ENCODE results near the gene MAP3K2. TPM values are rescaled to one million over a fixed set of nuclear protein-coding genes. Genes with fewer than 3 reads are reported as not detected.

MAP3K2 gene
- polyA plus RNA-seq (2011; rRNA removed) (10.9 and 18.6 TPM in 2 replicates), polyA minus RNA-seq (2011; rRNA and poly(A)+ RNA removed) (20.8 and 21.1 TPM in 2 replicates)

- Histone ChIP-seq H3K36me3 (ENCODE audit: control insufficient read depth, insufficient read depth, low read length) (no peaks in the 10 kb centered on the region), H3K4me3 (ENCODE audit: low read depth, low read length) (peak within 1 kb of the TSS; percentile 95), H3K27me3 (ENCODE audit: control insufficient read depth, insufficient read depth, low read length) (no peaks in the 10 kb centered on the region)
- ChIA-PET CTCF (interaction anchor here (1.2 to 1.7 kb wide), 3 partner anchors 18 to 37 kb away, joined by 3 to 4 read pairs (median 3); no protein-coding TSS in a partner anchor), POLR2A (no interaction called here)
- no peak for TF ChIP-seq CTCF (IDR thresholded peaks at IDR 0.05; ENCODE audit: insufficient read depth, low read depth, low read length)
- peak; percentile 44 for DNase-seq (ENCODE audit: low read depth)
Observed at GRCh38 chr2:127387655-127388422, at the start of gene MAP3K2. Gene MAP3K2, minus strand, starts transcription at chr2:127387975. Its CDS starts 44,846 bp downstream, at chr2:127343129.

- Histone ChIP-seq H3K36me3 (ENCODE audit: control insufficient read depth, insufficient read depth, low read length) (no peaks in the 10 kb centered on the region), H3K4me3 (ENCODE audit: low read depth, low read length) (no peak overlapping the region), H3K27me3 (ENCODE audit: control insufficient read depth, insufficient read depth, low read length) (no peaks in the 10 kb centered on the region; the same call in 1 of the 2 replicates)
- no peak for DNase-seq (ENCODE audit: low read depth)
- TF ChIP-seq CTCF (IDR thresholded peaks at IDR 0.05; ENCODE audit: insufficient read depth, low read depth, low read length): no peak
- CTCF ChIA-PET: interaction anchor here (1.3 kb wide), 1 partner anchor 10 kb away, joined by 3 read pairs; no protein-coding TSS in a partner anchor
- POLR2A ChIA-PET: no interaction called here
Observed at GRCh38 chr2:127437056-127437455, 49.3 kb upstream of the MAP3K2 start.

- POLR2A ChIA-PET: no interaction called here
- TF ChIP-seq CTCF (IDR thresholded peaks at IDR 0.05; ENCODE audit: insufficient read depth, low read depth, low read length): no peak
- Histone ChIP-seq H3K27me3 (ENCODE audit: control insufficient read depth, insufficient read depth, low read length) (no peaks in the 10 kb centered on the region; the same call in 1 of the 2 replicates), H3K36me3 (ENCODE audit: control insufficient read depth, insufficient read depth, low read length) (no peaks in the 10 kb centered on the region), H3K4me3 (ENCODE audit: low read depth, low read length) (no peak overlapping the region)
- DNase-seq (ENCODE audit: low read depth): no peak
- CTCF ChIA-PET: interaction anchor here (0.6 to 2.2 kb wide), 3 partner anchors 10 to 295 kb away, joined by 3 to 8 read pairs (median 3); no protein-coding TSS in a partner anchor
Observed at GRCh38 chr2:127434515-127434914, 46.7 kb upstream of the MAP3K2 start.

DNA sequence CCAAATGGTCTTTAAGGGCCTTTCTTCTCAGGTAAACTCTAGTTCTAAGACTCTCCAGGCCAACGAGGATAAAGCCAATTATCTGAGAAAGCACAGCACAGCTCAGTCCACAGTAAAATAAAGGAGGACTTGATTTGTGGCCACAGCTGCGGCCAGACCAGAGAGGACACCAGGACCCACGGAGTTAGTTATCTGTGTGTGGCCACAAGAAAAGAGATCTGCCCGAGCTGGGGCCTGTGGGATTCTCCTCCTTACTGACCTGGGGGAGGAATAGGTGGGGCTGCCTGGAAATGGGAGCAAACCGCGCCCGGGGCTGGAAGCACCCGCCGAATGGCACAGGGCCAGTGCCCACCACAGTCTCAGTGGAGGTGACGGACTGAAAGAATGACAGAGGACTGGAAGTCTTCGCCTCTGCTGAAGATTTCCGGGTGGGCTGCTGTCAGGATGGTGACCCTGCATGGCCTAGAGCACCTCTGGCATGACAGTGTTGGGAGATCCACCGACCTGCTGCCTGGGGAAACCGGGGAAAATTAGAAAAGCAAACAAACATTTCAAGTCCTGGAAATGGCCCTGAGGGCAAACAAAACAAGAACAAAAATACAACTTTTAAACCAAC lies 43.7 kb upstream of the MAP3K2 start:
- POLR2A ChIA-PET: no interaction called here
- DNase-seq (ENCODE audit: low read depth): no peak
- no peak for TF ChIP-seq CTCF (IDR thresholded peaks at IDR 0.05; ENCODE audit: insufficient read depth, low read depth, low read length)
- Histone ChIP-seq H3K27me3 (ENCODE audit: control insufficient read depth, insufficient read depth, low read length) (no peaks in the 10 kb centered on the region; the same call in 1 of the 2 replicates), H3K36me3 (ENCODE audit: control insufficient read depth, insufficient read depth, low read length) (no peaks in the 10 kb centered on the region), H3K4me3 (ENCODE audit: low read depth, low read length) (no peak overlapping the region)
- CTCF ChIA-PET: interaction anchor here (0.9 kb wide), 1 partner anchor 48 kb away, joined by 3 read pairs; no protein-coding TSS in a partner anchor

- CTCF ChIA-PET: interaction anchor here (1.2 kb wide), 1 partner anchor 10 kb away, joined by 3 read pairs; no protein-coding TSS in a partner anchor
- POLR2A ChIA-PET: no interaction called here
- Histone ChIP-seq H3K36me3 (ENCODE audit: control insufficient read depth, insufficient read depth, low read length) (no peaks in the 10 kb centered on the region), H3K4me3 (ENCODE audit: low read depth, low read length) (no peak overlapping the region), H3K27me3 (ENCODE audit: control insufficient read depth, insufficient read depth, low read length) (no peaks in the 10 kb centered on the region)
- TF ChIP-seq CTCF (IDR thresholded peaks at IDR 0.05; ENCODE audit: insufficient read depth, low read depth, low read length): no peak
- no peak for DNase-seq (ENCODE audit: low read depth)
Observed at GRCh38 chr2:127429844-127430425, 42.2 kb upstream of the MAP3K2 start.

Measured in BJ (cell line).